ENCODE measurements around the gene SOCS7.
"Not testable (repeated sequence)": the region's sequence is repeated elsewhere in the genome, so short reads cannot be mapped to it uniquely, and the experiment has no call there.

SOCS7 gene

DNA sequence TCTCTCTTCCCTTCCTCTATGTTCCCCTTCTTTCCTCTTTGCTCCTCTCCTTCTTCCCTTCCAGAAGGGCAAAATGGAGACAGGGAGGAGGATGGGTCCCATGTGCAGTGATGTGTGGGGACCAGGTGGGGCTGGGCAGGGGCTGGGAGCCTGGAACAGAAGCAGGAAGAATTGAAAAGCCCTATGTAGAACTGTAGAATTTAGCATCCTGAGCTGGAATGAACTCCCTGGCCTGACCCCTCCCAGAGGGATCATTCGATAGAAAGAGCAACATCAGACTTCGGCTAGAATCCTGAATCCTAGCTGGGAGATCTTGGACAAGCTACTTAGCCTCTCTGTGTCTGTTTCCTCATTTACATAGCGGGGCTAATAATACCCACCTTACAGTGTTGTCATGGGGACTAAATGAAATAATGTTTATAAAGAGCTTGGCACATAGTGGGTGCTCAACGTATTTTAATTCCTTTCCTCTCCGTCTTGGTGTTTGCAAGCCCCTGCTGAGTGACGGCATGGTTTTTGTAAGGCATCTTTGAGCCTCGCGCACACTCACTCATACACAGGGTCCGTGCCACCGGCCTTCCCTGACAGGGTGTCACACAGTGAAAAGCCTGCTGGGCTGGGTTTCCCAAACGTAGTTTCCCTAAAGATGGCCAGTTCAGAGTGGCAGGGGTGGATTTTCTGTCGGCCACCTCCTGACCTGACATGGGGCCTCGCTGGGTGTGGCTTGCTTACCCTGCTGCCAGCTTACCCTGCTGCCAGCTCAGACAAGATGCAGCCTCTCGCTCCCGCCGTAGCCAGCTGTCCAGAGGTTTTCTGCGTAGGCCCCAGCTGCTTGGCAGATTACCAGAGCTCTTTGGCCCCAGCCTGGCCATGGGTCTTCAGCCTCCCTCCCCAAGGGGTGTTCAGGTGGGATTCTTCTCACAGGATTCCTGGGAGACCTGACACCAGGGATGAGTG lies 70.5 kb downstream of the SOCS7 start:
- DNase-seq, result no peak

DNA sequence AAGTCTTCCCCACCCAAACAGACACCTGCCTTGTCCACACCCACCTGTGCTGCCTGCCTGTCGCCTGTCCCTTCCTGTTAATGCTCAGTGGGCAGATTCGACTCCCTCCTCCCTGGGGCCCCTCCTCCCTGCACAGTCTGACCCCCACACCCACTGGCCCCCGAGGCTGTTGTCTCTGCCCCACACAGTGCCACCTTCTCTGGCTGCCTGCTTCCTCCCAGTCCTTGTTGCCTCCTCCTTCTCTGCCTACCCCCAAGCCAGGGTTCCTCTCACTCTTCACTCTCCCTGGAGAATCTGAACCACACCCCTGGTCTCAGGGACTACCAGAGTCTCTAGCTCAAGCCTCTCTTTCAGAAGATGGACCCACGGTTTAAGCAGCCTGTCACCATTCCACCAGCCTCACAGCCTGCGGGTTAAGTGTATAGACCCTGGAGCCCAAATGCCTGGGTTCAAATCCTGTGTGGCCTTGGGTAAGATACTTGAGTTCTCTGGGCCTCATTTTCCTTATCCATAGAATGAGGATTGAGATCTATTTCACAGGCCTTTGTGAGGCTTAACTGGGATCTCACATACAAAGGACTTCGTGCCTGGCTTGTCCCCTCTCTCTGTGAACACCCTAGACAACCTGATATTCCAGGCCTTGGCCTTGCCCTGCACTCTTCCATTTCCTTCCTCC lies 72.8 kb downstream of the SOCS7 start:
- no peak for DNase-seq

DNA sequence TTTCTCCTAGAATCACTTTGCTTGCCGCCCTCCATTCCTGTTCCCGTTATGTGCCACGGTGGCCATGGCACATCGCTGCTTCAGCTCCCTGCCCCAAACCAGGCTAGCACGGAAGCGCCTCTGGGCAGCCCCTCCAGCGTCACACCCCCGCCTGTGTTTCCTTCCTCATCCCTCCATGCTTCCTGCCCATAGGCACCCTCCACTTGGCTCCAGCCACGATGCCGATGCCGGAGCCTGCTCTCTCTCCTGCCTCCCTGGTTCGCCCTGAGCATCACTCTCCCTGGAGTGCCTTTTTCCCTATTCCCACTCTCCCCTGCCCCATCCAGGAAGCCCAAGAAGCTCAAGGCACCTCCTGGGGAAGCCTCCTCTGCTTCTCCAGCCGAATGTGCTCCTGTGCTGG lies 73.4 kb downstream of the SOCS7 start:
- DNase-seq, result no peak

DNA sequence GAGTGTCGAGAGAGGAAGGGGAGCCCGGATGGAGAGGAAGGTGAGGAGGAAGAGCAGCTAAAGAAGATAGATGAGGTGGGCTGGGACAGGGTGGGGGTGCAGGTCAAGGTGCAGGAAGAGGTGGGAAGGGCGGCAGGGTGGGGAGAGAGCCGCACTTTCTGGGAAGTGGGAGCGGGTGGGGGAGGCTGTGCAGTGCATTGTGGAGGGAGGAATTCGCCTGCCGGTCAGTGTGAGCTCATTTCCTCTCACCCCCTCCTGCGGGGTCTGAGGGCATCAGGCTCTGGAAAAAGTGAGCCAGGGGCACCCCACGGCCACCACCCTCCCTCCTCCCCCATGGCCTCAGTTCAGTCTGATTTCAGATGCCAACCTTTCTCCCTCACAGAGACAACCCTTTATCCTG lies 74.1 kb downstream of the SOCS7 start:
- DNase-seq, result no peak

GRCh38 chr17:38426441-38426840 lies 74.8 kb downstream of the SOCS7 start:
- DNase-seq, result no peak

DNA sequence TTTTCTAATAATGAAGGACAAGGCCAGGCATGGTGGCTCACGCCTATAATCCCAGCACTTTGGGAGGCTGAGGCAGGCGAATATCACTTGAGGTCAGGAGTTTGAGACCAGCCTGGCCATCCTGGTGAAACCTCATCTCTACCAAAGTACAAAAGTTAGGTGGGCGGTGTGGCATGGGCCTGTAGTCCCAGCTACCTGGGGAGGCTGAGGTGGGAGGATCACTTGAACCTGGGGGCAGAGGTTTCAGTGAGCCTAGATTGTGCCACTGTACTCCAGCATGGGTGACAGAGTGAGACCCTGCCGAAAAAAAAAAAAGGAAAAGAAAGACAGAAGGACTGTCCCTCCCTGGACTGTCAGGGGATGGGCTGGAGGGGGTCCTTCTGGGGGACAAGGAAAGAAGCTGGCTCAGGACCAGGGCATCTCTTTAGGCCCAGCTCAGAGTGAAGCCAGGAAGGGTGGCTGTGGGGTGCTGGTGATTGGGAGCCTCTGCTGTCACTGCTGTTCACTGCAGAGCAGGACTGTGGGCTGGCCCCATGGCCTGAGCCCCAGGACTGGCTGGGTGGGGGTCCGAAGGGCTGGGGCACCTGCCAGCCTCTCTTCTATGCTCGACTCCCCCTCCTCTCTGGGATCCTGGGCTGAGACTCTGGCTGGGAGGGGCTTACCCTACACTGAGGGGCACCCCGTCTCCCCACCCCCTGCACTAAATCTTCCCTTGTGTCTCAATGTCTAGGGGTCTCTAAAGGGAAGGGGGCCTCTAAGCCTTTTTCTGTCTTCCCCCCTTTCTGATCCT lies 75.7 kb downstream of the SOCS7 start:
- DNase-seq, result no peak

DNA sequence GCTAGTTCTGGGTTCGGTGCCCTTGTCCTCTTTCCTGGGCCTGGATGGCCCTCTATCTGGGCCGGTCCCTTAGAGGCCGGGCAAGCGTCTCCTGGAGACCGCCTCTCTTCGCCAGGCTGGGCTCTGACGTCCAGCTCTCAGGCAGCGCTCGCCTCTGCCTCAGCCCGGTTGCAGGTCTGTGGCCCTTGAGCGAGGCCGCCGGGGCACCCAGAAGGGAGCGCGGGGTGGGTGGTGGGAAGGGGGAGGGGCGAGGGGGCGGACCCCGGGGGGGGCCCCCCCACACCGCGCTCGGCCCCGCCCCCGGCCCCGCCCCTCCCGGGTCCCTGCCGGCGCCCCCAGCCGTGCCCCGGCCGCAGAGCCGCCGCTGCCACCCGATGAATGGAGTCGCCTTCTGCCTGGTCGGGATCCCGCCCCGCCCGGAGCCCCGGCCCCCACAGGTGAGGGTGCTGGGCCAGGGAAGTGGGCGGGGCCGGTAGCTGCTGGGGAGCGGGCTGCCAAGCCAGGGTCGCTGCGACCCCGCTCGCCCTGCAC lies 76.5 kb downstream of the SOCS7 start, which contains the start of gene ARHGAP23:
Gene ARHGAP23 (plus strand): TSS at position 353 of the 531 bp plus-strand sequence. CDS start 22 bp downstream, at position 375.
- no peak for DNase-seq

- DNase-seq, result no peak
These were observed 77.2 kb downstream of the SOCS7 start for GRCh38 chr17:38428643-38429371.

DNA sequence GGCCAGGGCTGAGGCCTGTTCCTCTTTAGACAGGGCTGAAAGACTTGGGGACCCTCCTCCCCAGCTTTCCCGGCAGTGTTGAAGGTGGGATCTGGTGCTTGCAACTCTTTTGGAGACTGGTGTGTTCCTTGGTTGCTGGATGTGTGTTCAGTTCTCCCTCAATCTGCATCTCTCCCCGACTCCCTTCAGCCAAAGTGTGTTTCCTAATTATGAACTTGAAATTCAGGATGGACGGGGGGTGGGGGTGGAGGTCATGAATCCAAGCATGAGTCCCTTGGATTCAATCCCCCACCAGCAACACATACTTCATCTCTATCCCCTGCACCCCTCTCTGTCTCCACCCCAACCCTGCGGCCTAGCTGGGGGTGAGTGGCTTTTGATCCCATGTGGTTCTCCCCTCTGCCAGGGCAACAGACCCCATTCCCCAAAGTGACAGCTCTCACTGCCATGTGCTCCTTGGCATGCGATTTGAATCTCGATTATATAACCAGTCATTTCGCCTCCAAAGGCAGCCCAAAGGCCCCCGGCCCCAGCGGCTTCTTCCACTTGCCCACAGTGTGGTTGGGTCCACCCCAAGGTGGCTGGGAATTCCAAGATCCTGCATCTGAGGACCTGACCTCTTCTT lies 77.9 kb downstream of the SOCS7 start:
- no peak for DNase-seq

- DNase-seq, result no peak
These were observed 78.7 kb downstream of the SOCS7 start for GRCh38 chr17:38430316-38430715.

GRCh38 chr17:38430822-38431221 lies 79.2 kb downstream of the SOCS7 start:
- DNase-seq, result no peak

DNA sequence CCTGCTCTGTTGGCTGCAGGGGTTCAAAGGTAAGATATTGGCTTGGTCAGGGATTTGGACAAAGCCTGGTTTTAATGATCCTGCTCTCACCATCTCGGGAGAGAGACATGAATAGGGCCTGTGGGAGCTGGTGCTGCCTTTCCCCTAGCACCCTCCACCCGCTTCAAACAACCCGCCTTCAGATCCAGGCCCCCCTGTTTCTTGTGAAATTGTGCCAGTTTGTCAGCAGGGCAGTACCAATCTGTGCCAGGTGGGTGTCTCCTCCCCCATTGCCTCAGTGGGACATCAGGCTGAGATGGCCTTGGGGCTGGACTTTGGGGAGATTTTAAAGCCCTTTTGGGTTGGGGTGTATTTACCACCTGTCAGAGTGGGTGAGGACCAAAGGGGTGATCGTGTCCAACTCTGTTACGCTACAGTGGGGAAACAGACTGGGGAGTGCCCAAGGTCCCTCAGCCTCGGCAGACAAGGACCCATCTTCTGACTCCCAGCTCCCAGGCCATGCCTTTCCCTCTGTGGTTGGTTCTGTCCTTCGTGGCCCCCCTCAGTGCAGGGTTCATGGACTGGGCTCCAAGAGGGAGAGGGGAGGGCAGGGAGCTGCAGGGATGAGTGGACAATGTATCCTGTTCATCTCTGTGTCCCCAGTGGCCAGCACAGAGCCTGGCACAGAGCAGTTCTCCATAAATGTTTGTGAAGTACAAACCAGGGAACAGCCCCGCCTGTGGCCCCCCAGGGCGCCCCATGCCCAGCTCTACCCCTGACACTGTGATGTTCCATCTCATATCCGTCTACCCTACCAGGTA lies 79.9 kb downstream of the SOCS7 start:
- no peak for DNase-seq

- no peak for DNase-seq
These were observed 82.6 kb downstream of the SOCS7 start for GRCh38 chr17:38434178-38434665.

DNA sequence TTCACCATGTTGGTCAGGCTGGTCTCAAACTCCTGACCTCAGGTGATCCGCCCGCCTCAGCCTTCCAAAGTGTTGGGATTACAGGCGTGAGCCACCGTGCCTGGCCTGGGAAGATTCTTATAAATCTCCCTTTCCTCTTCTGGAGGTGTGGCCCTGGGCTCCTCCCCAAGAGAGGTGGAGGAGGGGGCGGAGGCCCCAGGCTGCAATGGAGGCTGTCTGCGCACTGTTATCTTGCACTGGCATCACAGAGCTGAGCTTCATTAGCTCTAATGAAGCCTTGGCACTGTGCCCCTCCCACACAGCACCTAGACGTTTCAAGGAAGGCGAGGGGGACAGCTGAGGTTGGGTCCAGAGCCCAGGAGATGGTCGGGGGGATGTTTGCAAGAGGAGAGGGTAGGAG lies 84.2 kb downstream of the SOCS7 start:
- no peak for DNase-seq

GRCh38 chr17:38436386-38436785 lies 84.7 kb downstream of the SOCS7 start:
- DNase-seq, result no peak

DNA sequence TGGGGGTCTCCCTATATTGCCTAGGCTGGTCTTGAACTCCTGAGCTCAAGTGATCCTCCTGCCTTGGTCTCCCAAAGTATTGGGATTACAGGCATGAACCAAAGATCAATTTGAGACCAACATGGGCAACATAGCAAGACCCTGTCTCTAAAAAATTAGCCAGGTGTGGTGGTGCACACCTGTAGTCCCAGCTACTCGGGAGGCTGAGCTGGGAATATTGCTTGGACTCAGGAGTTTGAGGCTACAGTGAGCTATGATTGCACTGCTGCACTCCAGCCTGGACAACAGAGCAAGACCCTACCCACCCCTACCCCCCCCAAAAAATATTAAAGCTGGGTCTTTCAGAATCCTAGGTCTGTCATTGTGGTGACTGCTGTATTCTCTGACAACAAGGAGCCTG lies 85.7 kb downstream of the SOCS7 start:
- not testable (repeated sequence) for DNase-seq

GRCh38 chr17:38439436-38439835 lies 87.8 kb downstream of the SOCS7 start:
- no peak for DNase-seq

GRCh38 chr17:38440614-38441397 lies 89.2 kb downstream of the SOCS7 start:
- no peak for DNase-seq

GRCh38 chr17:38441429-38442061 lies 89.9 kb downstream of the SOCS7 start:
- no peak for DNase-seq
